Occipital lobe (tissue), 2 donors: ENCODE measurements around the gene STXBP5. TPM values are rescaled to one million over a fixed set of nuclear protein-coding genes. Genes with fewer than 3 reads are reported as not detected.

Source experiments
- DNase-seq: peaks from one replicate; lab custom pipeline; 2025; lab: John Stamatoyannopoulos, UW
- total RNA-seq: library from RNA; depleted of rRNA; stranded (reverse); fragments of >200 nt; gene quantifications from one replicate; pipeline ENCODE4 v1.2.3, GENCODE V29; 2014

STXBP5 gene
- total RNA-seq, 1 donor from 2014 or later, result 163 TPM

DNA sequence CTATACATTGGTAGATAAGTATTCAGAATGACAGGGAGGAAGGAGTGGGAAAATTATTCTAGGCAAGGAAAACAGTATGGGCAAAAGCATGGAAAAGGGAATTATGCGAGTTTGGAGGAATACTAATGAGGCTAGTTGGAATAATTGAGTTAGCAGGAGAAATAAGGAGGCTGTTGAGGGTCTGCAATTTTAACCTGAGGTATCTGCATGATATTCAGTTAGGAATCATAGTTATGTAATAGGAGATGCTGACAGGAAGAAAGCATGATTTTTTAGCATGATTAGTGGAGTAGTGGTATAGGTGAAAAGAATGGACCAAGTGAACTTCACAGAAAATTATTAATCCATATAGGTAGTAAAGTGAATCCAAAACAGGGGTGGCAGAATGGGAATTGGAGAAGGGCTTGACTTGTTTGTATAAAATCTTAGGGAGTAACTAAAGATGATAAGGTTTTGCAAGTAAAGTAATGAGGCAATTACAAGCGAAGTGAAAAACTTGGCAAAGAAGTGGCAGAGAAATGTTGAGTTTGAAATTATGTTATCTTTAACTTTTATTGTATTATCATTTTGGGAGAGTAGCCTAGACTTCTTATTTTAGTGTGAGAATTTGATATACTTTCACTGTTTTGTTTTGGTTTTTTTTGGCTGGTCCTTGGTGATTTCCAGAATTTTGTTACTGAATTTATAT lies 5.7 kb downstream of the STXBP5 start:
- no peak for DNase-seq

DNA sequence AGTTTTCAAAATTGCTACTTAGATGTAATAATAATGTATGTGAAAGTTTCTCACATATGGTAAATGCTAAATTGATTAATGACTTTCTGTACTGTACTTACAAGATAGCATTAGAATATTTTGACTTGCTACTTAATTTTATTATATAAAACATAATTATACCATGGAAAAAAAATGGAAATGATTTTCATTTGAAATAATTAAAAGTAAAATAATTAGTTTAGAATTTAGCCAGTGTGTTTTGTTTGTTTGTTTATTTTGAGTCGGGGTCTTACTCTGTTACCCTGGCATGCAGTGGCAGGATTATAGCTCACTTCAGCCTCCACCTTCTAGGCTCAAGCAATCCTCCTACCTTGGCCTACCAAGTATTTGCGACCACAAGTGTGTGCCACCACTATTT lies 7.1 kb downstream of the STXBP5 start:
- DNase-seq, result no peak

DNA sequence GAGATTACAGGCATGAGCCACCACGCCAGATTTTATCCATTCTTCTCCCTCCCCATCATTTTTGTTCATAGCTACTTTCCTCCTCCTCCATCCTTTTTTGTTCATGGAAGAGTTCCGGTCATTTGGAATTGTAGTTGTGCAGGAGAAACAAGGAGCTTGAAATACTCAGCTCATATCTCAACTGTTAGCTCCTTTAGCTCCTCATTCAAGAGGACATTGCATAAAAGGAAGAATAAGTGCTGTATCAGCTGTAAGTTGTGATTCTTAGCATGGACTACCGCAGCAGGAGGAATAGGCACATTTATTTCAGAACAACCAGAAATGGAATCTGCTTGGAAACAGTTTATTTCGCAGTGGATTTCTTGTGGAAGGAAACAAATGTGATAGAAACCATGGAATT lies 7.6 kb downstream of the STXBP5 start:
- DNase-seq, result no peak

DNA sequence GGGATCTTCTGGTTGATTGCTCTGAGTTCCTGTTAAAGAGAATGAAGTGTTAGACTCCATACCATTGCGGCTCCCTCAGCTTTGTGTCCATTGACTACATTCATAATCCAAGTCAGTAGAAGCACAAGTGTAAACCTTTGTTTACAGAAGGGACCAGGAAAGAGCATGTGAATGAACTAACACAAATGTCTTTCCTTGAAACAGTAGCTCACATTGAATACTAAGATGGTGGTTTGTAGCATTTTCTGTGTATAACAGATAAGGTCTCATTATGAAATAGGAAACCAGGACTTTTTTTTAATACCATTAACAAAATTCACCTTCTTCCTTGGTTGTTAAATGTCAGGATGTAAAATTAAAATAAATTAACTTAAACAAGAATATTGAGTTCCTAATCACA lies 8.4 kb downstream of the STXBP5 start:
- no peak for DNase-seq

DNA sequence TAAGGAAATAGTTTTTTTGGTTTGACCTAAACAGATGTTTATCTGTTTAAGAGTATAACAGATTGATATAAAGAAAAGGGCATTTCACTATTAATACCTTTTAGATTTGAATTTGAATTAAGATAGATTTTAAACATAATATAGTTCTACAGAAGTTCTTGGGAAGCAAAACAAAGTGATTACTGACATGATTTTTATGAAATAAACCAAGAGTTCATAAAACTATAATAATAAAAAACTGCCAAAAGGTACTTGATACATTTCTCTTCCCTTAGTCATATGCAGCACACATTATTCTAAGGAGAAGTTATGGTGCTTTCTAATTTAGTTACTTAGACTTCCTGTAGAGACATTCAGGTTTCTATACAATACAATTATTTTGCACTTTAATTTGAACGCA lies 9.6 kb downstream of the STXBP5 start:
- DNase-seq, result no peak

DNA sequence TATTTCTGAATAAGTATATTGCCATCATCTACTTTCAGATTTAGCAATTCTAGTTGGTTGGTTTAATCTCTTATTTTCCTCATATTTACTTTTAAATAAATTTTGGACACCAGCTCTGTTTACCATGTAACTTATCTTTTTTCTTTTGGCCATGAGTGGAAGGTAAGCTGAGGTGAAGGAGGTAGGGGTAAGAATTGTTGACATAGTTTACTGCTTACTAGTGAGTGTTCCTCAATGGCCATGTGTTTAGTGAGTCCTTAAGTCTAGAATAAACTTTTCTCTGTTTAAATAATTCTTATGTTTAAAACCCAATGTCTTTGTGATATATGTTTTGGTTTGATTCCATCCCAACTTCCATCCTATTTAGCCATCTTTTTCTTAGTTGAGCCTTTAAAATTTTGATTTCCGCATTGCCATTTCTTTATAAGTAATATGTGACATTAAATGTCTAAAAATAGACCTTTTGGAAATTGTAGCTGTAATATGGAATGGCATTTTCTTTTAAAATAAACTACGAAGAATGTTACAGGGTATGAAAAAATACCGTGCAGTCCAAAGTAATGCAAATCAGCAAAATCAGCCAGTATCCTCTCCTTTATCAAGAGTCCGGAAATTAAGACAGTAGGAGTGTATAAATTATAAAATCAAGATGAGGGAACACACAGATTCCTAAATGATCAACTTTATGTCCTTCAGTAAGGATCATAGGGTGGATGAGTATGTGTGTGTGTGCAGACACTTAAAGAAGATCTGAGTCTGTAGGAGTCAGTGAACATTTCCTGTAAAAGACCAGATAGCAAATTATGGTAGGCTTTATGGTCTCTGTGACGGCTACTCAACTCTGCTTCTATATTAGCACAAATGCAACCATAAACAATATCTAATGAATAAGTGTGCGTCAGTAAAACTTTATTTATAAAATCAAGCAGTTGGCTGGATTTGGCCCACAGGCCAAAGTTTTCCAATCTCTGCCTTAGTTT lies 10.3 kb downstream of the STXBP5 start:
- DNase-seq, result no peak

DNA sequence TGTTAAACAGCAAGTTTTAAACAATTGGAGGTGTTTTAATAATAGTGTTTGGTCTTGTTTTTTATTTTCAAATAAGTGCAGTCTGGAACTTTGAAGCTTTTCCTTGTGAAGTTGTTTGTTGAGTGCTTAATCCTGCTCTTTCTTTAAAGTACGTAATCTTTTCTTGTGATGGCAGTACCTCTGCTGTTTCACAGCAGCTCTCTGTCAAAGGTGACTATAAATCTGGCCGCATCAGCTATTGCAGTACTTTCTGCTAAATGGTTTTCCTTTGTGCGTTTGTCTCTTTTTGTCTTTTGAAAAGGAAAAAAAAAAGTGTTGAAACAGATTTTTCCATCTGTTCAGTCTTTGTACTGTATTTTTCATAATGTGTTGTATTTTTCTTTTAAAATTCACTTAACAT lies 12.7 kb downstream of the STXBP5 start:
- DNase-seq, result no peak

DNA sequence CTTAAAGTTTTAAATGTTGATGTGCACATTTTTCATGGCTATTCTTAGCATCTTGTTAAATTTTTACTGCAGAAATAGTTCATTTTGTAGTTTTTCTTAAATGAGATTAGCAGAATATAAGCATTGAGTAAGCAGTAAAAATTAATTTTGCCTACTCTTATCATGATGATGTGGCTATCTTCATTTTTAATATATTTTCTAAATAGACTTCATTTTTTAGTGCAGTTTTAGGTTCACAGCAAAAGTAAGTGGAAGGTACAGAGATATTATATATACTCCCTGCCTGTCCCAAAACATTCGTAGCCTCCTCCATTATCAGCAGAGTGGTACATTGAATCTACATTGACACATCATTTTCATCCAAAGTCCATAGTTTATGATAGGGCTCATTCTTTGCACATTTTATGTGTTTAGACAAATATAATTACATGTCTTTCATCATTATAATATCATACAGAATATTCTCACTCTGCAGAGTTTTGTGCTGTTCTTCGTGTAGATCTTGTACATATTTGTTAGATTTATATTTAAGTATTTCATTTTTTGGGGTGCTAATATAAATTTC lies 13.7 kb downstream of the STXBP5 start:
- DNase-seq, result no peak

DNA sequence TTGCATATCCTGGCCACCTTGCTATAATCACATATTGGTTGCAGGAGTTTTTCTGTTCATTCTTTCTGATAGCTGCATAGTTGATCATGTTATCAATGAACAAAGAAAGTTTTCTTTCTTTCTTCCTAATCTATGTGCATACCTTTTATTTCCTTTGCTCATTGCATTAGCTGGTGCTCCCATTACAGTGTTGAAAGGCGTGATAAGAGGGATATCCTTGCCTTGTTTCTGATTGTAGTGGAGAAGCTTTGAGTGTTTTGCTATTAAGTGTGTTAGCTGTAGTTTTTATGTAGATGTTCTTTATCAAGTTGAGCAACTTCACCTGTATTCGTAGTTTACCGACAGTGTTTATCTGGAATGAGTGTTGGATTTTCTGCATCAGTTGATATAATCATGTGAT lies 14.6 kb downstream of the STXBP5 start:
- no peak for DNase-seq

DNA sequence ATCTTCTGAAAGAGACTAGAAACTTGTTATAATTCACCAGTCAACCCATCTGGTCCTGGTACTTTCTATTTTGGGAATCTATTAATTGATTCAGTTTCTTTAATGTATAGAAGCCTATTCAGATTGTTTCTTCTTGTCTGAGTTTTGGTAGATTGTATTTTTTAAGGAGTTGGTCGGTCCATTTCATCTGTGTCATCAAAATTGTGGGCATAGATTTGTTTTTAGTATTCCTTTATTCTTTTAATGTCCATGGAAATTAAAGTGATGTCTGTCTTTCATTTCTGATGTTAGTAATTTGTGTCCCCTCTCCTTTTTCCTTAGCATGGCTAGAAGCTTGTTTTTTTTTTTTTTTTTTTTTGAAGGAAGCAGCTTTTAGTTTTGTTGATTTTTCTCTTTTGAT lies 15.2 kb downstream of the STXBP5 start:
- no peak for DNase-seq

DNA sequence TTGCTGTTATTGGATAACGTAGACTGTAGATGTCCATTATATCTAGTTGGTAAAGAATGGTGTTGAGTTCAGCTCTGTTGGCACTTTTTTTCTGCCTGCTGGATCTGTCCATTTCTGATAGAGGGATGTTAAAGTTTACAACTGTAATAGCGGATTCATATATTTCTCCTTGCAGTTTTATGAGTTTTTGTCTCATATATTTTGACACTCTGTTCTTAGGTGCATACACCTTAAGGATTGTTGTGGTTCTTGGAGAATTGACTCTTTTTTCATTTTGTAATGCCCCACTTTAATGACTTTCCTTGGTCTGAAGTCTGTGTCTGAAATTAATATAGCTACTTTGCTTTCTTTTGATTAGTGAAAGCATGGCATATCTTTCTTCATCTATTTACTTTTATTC lies 16.1 kb downstream of the STXBP5 start:
- DNase-seq, result no peak

DNA sequence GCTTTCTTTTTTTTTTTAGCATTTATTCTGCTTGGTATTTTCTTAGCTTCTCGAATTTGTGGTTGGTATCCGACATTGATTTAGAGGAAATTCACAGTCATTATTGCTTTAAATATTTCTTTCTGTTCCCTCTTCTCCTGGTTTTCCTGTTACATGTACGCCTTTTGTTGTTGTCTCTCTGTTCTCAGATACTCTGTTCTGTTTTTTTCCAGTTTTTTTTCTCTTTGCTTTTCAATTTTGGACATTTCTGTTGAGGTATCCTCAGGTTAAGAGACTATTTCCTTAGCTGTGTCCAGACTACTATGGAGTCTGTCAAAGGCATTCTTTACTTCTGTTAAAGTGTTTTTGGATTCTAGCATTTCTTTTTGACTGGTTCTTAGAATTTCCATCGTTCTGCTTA lies 17.5 kb downstream of the STXBP5 start:
- no peak for DNase-seq

DNA sequence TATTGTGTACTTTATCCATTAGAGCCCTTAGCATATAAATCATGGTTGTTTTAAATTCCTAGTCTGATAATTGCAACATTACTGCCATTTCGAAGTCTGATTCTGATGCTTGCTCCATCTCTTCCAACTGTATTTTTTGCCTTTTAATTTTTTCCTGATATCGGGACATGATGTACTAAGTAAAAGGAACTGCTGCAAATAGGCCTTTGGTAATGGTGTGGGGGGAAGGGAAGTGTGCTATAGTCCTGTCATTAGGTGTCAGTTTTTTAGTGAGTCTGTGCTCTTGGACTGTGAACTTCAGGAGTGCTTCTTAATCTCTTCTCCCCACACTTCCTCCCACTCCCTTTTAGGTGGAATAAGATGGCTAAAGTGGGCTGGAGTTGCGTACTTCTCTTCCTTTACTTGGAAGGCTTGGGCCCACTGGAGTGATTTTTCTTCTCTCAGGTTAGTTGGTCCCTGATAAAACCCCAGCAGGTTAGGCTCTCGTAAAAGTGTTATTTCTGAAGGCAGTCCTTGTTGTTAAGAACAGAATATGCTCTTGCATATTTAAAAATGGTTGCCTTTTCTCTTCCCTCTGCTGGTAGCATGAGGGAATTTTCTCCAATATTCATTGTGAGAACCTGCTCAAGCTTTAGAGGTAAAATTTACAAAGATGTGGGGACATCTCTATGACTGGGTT lies 18.1 kb downstream of the STXBP5 start:
- DNase-seq, result no peak

DNA sequence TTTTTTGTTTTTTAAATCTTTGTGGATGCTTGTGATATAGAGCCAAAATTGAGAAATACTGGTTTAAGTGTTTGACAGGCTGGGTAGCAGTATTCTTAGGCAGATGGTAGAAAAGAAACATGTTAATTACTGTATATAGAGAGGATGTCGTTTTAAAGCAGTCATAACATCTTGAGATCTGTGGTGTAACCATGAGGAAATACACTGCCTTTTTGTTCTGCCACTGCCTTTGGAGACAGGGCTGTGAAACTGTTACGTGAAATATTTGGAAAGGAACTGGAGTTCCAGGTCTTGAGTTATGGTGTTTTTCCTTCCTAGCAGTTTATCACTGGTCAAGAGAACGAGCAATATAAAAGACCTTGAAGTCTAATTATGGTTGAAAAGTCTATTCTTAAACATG lies 19.5 kb downstream of the STXBP5 start:
- no peak for DNase-seq

DNA sequence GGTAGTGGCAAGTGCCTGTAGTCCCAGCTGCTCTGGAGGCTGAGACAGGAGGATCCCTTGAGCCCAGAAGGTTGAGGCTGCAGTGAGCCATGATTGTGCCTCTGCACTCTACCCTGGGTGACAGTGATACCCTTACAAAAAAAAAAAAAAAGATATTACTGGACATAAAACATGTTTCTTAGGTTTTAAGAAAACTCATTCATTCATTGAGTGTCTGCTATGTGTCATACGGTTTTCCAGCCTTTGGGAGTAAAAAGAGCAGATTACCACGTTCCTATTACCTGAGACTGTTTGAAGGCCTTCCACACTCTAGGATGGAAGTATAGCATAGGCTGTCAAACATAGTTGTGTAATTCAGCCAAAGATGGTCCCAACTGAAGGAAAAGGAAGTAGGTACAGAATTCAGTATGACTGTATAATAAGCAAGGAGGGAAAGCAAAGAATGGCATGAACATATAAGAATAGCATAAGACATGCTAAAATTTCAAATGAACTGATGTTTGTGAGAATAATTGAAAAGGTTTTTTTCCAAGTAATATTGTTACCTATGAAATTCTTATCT lies 22.0 kb downstream of the STXBP5 start:
- no peak for DNase-seq

DNA sequence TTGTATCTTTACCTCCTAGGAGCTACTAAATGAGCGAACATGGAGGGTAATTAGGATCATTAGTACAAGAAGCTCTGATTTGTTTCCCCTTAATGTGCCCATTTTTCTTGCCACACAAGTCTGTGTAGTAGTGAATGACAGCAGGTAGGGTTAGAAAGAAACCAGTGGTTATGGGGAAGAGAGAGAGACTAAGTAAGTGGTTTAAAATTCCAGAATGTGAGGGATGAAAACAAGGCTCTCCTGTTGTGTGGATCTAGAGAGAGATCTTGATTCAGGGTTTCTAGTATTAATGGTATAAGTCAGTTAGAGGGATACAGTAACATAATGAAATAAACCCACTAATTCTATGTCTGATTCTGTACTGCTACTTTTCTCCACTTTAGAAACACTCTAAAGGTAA lies 22.7 kb downstream of the STXBP5 start:
- DNase-seq, result no peak

DNA sequence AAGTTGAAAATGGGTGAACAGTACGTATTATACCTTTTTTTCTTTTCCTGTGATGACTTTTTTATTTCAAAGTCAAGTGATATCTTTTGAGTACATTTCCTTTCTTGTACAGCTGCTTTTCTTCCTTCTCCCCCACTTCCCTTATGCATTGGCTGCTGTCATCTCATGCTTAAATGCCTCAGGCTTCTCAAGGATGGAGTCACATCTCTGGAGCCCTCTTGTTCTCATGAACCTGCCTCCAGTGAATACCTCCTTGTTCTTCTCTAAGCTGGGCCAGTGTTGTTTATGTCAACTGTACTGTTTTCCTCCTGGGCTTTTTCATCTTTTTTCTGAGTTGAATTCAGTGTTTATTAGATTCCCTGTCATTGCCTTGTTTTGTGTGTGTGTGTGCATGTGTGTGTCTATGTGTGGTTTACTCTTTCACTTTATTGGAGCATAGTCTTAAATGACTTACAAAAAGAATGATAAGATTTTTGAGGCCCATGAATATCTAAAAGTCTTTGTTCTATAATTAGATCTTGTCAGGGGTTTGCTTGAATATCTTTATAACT lies 23.6 kb downstream of the STXBP5 start:
- DNase-seq, result no peak

DNA sequence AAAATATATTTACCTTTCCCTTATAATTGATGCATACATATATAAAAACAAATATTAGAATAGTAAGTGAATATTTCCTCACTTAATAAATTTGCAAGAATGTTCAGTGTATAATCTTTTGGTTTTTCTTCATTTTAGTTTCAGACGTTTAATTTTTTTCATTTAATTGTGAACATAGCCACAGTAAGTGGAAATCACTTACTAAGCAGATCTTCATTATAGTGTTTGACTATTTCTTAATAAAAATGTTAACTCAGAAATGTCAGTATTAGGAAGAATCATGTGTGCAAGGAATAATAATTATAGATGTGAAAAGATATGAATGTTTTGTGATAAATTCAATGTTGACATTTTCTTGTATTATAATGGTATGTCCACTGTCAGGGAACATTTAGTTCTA lies 27.4 kb downstream of the STXBP5 start:
- no peak for DNase-seq

DNA sequence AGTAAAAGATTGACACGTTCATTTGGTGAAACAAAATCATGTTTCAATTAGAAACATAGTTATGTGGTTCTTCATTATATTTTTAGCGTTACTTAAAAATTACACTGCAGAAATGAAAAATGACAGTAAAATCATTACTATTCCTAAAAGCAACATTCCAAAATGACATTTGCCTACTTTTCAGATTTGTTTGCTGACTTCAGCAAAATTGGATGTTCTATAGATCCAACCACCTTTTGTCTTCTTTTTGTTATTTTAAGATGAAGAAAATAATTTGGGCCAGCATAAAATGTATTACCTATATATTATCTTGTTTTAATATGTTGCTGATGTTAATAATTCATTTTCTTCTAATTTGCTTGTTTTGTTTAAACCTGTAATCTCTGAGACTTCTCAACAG lies 30.5 kb downstream of the STXBP5 start:
- DNase-seq, result no peak

DNA sequence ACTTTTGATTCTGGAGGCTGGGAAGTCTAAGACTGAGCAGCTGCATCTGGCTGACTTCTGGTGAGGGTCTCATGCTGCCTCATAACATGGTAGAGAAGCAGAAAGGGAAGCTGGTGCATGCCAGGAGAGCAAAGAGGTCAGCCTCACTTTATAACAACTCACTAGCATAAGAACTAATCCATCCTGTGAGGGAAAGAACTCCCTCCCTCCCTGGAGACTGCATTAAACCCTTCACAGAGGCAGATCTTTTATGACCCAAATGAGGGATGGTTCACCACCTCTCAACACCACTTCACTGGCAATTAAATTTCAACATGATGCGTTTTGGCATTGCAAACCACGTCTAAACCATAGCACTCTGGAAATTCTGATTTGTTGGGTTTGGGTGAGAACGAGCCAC lies 33.9 kb downstream of the STXBP5 start:
- no peak for DNase-seq

DNA sequence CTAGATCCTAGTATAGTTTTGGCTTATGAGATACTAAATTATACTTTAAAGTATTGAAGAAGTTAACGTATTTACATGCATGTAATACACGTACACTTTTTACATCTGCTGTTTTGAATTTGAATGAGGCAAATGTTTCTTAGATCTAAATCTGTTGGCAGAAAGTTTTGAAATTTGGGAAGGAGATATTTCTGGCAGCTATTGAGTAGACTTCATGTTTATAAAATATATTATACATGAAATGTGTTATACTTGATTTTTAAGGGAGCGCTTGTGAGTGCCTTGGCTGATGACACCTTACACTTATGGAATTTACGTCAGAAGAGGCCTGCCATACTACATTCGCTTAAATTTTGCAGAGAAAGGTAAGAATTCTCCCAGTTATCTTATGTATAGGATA lies 34.7 kb downstream of the STXBP5 start:
- no peak for DNase-seq
